ENCODE results near the gene HSPBP1.

HSPBP1 gene

DNA sequence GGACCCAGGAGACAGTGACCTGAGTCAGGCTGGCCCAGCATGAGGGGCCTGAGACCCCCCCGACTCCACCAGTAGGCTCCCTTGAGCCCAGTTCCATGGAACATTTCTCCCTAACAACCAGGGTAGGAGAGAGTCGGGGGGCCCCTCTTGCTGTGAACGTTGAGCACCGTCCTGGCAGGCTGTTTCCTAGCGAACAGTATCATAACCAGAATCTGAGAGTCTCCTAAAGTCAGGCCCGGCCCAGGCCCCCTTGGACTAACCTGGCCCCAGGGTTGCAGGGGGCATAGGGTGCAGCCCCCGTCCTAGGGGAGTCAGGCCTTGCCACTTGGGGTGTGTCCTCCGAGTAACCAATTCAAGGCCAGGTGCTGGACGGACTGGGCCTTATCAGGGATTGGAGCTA is 31.5 kb upstream of the HSPBP1 start:
- DNase-seq (ENCODE audit: extremely low read depth, low read depth): no peak
- TF ChIP-seq, protein P1, sequence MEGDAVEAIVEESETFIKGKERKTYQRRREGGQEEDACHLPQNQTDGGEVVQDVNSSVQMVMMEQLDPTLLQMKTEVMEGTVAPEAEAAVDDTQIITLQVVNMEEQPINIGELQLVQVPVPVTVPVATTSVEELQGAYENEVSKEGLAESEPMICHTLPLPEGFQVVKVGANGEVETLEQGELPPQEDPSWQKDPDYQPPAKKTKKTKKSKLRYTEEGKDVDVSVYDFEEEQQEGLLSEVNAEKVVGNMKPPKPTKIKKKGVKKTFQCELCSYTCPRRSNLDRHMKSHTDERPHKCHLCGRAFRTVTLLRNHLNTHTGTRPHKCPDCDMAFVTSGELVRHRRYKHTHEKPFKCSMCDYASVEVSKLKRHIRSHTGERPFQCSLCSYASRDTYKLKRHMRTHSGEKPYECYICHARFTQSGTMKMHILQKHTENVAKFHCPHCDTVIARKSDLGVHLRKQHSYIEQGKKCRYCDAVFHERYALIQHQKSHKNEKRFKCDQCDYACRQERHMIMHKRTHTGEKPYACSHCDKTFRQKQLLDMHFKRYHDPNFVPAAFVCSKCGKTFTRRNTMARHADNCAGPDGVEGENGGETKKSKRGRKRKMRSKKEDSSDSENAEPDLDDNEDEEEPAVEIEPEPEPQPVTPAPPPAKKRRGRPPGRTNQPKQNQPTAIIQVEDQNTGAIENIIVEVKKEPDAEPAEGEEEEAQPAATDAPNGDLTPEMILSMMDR (IDR thresholded peaks at IDR 0.05; ENCODE audit: low read depth, low read length): no peak

DNA sequence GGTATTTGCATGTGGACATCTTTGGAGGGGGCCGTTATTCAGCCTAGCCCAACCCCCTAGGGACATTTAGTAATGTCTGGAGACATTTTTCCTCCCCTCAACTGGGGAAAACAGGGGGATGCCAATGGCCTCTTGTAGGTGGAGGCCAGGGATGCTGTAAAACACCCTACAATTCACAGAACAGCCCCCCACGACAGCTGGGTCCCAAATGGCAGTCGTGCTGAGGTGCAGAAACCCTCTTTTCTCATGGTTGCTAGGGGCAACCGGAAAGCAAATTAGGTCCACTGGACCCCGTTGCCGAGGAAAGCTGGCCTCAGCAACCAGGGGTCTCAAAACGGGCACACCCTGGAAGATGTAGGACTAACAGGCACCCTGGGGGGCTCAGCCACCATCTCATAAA is 30.6 kb upstream of the HSPBP1 start:
- TF ChIP-seq, protein P1 (IDR thresholded peaks at IDR 0.05; ENCODE audit: low read depth, low read length): no peak
- no peak for DNase-seq (ENCODE audit: extremely low read depth, low read depth)

- no peak for DNase-seq (ENCODE audit: extremely low read depth, low read depth)
- TF ChIP-seq, protein P1 (IDR thresholded peaks at IDR 0.05; ENCODE audit: low read depth, low read length): no peak
Observed at GRCh38 chr19:55309448-55309847, 29.5 kb upstream of the HSPBP1 start.

- TF ChIP-seq, protein P1 (IDR thresholded peaks at IDR 0.05; ENCODE audit: low read depth, low read length): no peak
- no peak for DNase-seq (ENCODE audit: extremely low read depth, low read depth)
Observed at GRCh38 chr19:55308281-55308680, 28.4 kb upstream of the HSPBP1 start.

DNA sequence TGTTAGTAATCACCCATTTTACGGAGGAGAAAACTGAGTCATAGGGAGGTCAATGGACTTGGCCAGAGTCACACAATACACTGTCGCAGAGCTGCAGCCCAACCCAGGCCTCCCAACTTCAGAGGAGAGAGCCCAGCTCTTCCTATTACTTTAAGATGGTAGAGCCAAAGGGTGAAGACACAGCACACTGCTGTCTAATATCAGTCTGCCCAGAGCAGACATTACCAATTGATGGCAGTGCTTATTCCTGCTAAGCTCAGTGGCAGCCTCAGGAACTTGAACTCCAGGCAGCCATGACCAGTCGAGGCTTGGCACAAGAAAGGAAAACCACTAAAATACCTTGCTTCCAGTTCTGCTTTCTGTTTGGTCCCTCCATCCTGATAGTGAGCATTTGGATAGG is 26.8 kb upstream of the HSPBP1 start:
- no peak for DNase-seq (ENCODE audit: extremely low read depth, low read depth)
- TF ChIP-seq, protein P1 (IDR thresholded peaks at IDR 0.05; ENCODE audit: low read depth, low read length): no peak

DNA sequence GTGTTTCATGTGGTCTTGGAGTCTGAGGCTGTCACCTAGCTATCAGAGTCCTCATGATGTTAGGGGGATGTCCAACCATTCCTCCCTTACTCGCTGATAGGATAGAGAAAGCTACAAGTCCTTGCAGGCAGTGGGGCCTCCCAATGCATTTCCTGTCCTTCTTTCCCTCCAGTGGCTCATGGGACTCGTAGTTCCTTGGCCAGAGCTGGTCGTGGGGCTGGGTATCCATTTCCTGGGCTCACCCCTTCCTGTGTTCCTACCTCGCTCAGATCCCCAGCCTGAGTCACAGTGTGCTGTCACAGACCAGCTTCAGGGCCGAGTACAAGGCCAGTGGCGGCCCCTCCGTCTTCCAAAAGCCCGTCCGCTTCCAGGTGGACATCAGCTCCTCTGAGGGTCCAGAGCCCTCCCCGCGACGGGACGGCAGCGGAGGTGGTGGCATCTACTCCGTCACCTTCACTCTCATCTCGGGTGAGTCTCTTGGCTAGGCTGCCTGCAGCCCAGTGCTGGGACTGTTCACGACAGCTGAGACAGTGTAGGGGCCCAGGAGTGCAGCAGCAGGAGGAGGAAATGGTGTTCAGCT is 26.2 kb upstream of the HSPBP1 start:
- DNase-seq (ENCODE audit: extremely low read depth, low read depth): no peak

DNA sequence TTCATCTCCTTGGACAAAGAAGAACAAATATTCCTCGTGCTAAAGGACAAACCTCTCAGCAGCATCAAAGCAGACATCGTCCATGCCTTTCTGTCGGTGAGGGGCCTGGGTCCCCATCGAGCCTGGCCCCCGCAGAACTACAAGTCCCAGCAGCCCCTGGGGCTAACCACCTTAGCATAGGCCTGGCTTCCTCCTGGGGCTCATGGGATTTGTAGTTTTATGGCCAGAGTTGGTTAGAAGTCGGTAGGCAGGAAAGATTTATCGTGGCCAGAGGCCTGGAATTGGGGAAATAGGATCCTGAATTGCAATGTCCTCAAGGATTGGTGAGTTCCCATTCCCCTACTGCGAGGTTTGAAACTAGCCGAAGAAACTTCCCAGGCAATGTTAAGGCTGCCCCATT is 25.6 kb upstream of the HSPBP1 start:
- DNase-seq (ENCODE audit: extremely low read depth, low read depth): no peak
- TF ChIP-seq, protein P1 (IDR thresholded peaks at IDR 0.05; ENCODE audit: low read depth, low read length): no peak

More for the DNA sequence above, 26.2 kb upstream of the HSPBP1 start:
- TF ChIP-seq, protein P1 (IDR thresholded peaks at IDR 0.05; ENCODE audit: low read depth, low read length): no peak

All from AG09319 (cell line).